Body of pancreas (tissue), 4 donors: Measurements from ENCODE around the gene ZNF672. TPM values are rescaled to one million over a fixed set of nuclear protein-coding genes. Genes with fewer than 3 reads are reported as not detected.

Source experiments
- ATAC-seq: fragments of 150-250 bp; one replicate; pipeline ENCODE4 v1.9.1; 2016
- DNase-seq, 4 donors: peaks; one replicate each; pipeline ENCODE4 v3.0.0-alpha.2; 2019
- H3K27ac ChIP-seq, 4 donors: fragments of 200-600 bp; sonication (generic); 1 replicate in 3 of 4; 2 replicates in 1 of 4; pipeline versions ENCODE4 v1.5.1 to v1.6.1; 2016 to 2019; ENCODE audit warnings: mild to moderate bottlenecking in 1 of 4, mixed read lengths in 1 of 4, moderate library complexity in 1 of 4
- H3K27me3 ChIP-seq, 2 donors: fragments of 200-600 bp; sonication (generic); one replicate each; pipeline ENCODE4 v1.6.0; 2016; ENCODE audit warnings: mild to moderate bottlenecking in 1 of 2
- H3K36me3 ChIP-seq, 2 donors: fragments of 200-600 bp; sonication (generic); replicated peaks in 1 of 2; 2 replicates each; pipeline ENCODE4 v1.5.1; 2016; ENCODE audit warnings: low read depth in 2 of 2; ENCODE audit not compliant: insufficient read depth in 1 of 2
- H3K4me1 ChIP-seq: fragments of 200-600 bp; sonication (generic); one replicate; pipeline ENCODE4 v1.6.0; 2016
- H3K4me3 ChIP-seq, 2 donors: fragments of 200-600 bp; sonication (generic); 1 replicate in 1 of 2; 2 replicates in 1 of 2; pipeline ENCODE4 v1.5.1; 2016 to 2019
- H3K9me3 ChIP-seq, 3 donors: fragments of 200-600 bp; sonication (generic); 1 replicate in 2 of 3; 2 replicates in 1 of 3; pipeline ENCODE4 v1.5.1; 2016
- POLR2A ChIP-seq, 3 donors: fragments of 450-650 bp; IDR thresholded peaks; one replicate each; pipeline ENCODE4 v1.6.1; 2016; ENCODE audit warnings: antibody characterized with exemption in 3 of 3, mild to moderate bottlenecking in 2 of 3
- WGBS, 2 donors: methylation state at CpG; one replicate each; pipeline ENCODE4 v1.1.5; 2017; 5-methylcytosine and 5-hydroxymethylcytosine counted together
- intact Hi-C: fragments of 100-400 bp; cut with DNase I; formaldehyde crosslinking; loops from one replicate; pipeline ENCODE4 v1.15.1; 2023
- total RNA-seq, 2 donors: library from RNA; depleted of rRNA; stranded (reverse); fragments of >200 nt; gene quantifications; one replicate each; pipeline ENCODE4 v1.1.0, GENCODE V29; 2016
- TF ChIP-seq, protein P1 (sequence below), 7 experiments: fragments of 450-650 bp in 4 of 7; fragments of 200-600 bp in 3 of 7; sonication (generic) in 3 of 7; IDR thresholded peaks; one replicate each; pipeline ENCODE4 v1.5.1; 2016 to 2019; ENCODE audit warnings: antibody characterized with exemption in 7 of 7

Gene ZNF672
- total RNA-seq, 2 donors from 2014 or later: 18.8 to 27.2 TPM

DNA sequence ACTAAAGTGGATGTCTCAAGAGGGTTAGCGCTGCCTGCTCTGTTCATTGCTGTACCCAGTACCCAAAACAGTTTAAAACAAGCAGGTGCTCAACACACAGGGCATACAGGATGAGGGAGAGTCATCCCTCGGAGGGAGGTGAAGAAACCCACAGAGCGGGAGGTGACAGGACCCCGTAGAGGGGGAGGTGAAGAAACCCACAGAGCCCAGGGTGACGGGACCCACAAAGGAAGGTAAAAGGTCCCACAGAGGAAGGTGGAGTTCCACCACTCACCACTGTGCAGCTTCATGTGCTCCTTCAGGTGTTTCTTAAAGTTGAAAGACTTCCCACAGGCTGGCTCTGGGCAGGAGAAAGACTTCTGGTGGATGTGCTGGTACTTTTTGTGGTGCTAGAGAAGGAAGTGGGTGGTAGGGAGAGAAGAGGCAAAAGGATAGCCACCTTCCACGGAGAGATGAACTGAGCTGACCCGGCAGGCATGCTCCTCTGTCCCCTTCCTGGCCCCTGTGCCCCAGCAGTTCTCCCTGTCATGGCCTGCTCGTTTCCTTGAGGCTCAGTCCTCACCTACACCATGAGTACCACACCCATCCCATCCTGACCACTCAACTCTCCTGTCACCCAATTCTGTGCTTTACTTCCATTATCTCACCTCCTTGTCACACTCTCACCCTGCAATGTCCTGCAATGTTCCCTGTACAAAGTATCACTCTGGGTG, 15.8 kb downstream of the ZNF672 start:
- no peaks in the 10 kb centered on the region for H3K27me3 ChIP-seq
- peaks cover 0 to 5% of the 10 kb centered on the region in 2 donors for H3K36me3 ChIP-seq
- WGBS, 2 donors: 85 to 93% methylated on average over 8 of the region's 8 CpGs
- no peak overlapping the region for H3K4me3 ChIP-seq
- peaks cover 17% of the 10 kb centered on the region for H3K4me1 ChIP-seq
- DNase-seq: no peak
- TF ChIP-seq, protein P1, sequence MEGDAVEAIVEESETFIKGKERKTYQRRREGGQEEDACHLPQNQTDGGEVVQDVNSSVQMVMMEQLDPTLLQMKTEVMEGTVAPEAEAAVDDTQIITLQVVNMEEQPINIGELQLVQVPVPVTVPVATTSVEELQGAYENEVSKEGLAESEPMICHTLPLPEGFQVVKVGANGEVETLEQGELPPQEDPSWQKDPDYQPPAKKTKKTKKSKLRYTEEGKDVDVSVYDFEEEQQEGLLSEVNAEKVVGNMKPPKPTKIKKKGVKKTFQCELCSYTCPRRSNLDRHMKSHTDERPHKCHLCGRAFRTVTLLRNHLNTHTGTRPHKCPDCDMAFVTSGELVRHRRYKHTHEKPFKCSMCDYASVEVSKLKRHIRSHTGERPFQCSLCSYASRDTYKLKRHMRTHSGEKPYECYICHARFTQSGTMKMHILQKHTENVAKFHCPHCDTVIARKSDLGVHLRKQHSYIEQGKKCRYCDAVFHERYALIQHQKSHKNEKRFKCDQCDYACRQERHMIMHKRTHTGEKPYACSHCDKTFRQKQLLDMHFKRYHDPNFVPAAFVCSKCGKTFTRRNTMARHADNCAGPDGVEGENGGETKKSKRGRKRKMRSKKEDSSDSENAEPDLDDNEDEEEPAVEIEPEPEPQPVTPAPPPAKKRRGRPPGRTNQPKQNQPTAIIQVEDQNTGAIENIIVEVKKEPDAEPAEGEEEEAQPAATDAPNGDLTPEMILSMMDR (IDR thresholded peaks at IDR 0.05): no peak
- TF ChIP-seq POLR2A (IDR thresholded peaks at IDR 0.05): no peak
- intact Hi-C loops: no loop called here
- H3K27ac ChIP-seq: no peak overlapping the region
- no peak for ATAC-seq
- H3K9me3 ChIP-seq: no peaks in the 10 kb centered on the region

DNA sequence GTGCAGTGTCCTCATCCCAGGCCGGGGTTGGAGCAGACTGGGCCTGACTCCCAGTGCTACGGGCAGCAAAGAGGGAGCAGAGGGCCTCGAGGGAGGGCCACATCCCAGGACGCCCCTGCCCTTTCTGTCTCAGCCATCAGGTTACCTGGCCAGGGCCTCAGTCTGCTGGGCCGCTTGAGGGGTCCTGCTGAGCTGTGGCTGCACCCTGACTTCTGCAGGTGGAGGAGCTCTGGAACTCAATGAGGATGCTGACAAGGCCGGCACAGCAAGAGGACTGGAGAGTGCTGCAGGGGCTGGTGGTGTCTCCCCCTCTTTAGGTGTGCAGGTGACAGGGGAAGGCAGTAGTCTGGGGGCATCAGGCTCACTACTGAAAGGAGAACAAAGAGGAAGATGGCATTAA, 17.6 kb downstream of the ZNF672 start:
- H3K4me3 ChIP-seq: no peak overlapping the region
- H3K27me3 ChIP-seq: no peaks in the 10 kb centered on the region
- H3K27ac ChIP-seq: no peak overlapping the region
- H3K36me3 ChIP-seq: peaks cover 0 to 3% of the 10 kb centered on the region in 2 donors
- DNase-seq (no peak), ATAC-seq (no peak)
- 60 to 87% methylated on average over 1 to 6 of the region's 6 CpGs for WGBS, 2 donors
- H3K4me1 ChIP-seq: peaks cover 23% of the 10 kb centered on the region
- no peaks in the 10 kb centered on the region for H3K9me3 ChIP-seq
- intact Hi-C loops: no loop called here
- TF ChIP-seq, protein P1 (IDR thresholded peaks at IDR 0.05): no peak
- TF ChIP-seq POLR2A (IDR thresholded peaks at IDR 0.05): no peak

DNA sequence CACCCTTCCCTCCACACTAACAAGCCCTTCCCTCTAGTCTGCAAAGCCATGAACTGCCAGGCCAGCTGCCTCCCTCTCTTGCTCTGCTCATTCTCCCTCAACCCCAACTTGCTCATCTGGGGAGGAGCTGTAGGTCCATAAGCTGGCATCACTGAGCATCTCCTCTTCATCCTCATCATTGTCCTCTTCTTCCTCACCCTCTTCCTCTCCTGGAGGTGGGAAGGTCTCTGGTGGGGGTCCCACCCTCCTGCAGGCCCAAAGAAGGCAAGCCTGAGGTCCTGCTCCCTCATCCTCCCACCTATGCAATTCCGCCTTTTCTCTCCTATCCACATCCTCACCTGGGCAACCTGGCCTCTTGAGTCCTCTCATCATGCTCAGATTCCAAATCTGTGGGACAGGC, 18.2 kb downstream of the ZNF672 start:
- no peak overlapping the region for H3K4me3 ChIP-seq
- H3K4me1 ChIP-seq: peaks cover 23% of the 10 kb centered on the region
- 100% methylated on average over 1 of the region's 1 CpG for WGBS, 2 donors
- H3K9me3 ChIP-seq: no peaks in the 10 kb centered on the region
- DNase-seq (no peak), ATAC-seq (no peak)
- H3K27me3 ChIP-seq: no peaks in the 10 kb centered on the region
- TF ChIP-seq POLR2A (IDR thresholded peaks at IDR 0.05): no peak
- TF ChIP-seq, protein P1 (IDR thresholded peaks at IDR 0.05): no peak
- intact Hi-C loops: no loop called here
- peaks cover 0 to 3% of the 10 kb centered on the region in 2 donors for H3K36me3 ChIP-seq
- H3K27ac ChIP-seq: no peak overlapping the region

DNA sequence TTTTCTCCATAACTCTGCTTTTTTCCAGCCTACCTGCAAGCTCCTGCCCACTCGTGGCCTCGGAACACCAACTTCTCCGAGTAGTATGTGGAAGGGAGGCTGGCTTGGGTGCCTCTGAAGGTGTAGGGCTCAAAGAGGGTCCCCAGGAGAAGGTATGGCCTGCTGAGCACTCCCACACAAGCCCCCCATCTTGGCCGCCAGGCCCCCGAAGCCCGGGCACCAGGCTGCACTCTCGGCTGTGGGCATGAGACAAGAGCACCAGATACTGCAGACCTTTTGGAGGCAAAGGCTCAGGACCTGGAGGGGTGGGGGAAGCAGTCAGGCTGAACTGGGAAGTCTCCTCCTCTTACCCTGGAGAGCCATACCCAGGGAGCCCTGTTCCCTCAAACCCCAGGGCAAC, 19.2 kb downstream of the ZNF672 start:
- no peaks in the 10 kb centered on the region for H3K9me3 ChIP-seq
- intact Hi-C loops: no loop called here
- TF ChIP-seq POLR2A (IDR thresholded peaks at IDR 0.05): no peak
- TF ChIP-seq, protein P1 (IDR thresholded peaks at IDR 0.05): no peak
- 83 to 98% methylated on average over 3 to 7 of the region's 7 CpGs for WGBS, 2 donors
- H3K27me3 ChIP-seq: no peaks in the 10 kb centered on the region
- H3K4me3 ChIP-seq: no peak overlapping the region
- peaks cover 0 to 3% of the 10 kb centered on the region in 2 donors for H3K36me3 ChIP-seq
- no peak for ATAC-seq
- DNase-seq: no peak
- H3K27ac ChIP-seq: peak overlapping the region in 1 of 4 donors; percentile 87
- H3K4me1 ChIP-seq: peaks cover 23% of the 10 kb centered on the region

DNA sequence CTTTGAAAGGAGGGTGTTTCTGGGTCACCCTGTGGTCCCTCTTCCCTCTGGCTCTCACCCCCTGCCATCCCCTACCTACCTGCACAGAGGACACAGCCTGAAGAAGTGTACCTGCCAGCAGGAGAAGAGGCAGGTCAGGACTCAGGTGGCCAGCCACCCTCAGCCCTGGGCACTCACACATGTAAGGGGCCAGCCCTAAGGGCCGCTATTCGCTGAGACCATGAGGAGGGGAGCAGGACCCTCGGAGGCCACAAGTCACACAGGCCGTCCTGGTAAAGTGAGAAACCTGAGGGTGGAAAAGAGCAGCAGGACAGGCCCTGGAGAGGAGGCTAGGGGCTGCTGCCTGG, 19.7 kb downstream of the ZNF672 start:
- TF ChIP-seq POLR2A (IDR thresholded peaks at IDR 0.05): no peak
- TF ChIP-seq, protein P1 (IDR thresholded peaks at IDR 0.05): no peak
- H3K9me3 ChIP-seq: no peaks in the 10 kb centered on the region
- peaks cover 0 to 3% of the 10 kb centered on the region in 2 donors for H3K36me3 ChIP-seq
- no peak for DNase-seq
- whole genome bisulfite sequencing, 2 donors: 8 to 9% methylated on average over 4 of the region's 4 CpGs
- ATAC-seq: peak; percentile 0
- intact Hi-C loops: no loop called here
- H3K27ac ChIP-seq: peak overlapping the region in 3 of 4 donors; percentile 81 to 87 (median 87)
- H3K4me1 ChIP-seq: peaks cover 26% of the 10 kb centered on the region
- H3K4me3 ChIP-seq: peak overlapping the region in 1 of 2 donors; percentile 10
- H3K27me3 ChIP-seq: no peaks in the 10 kb centered on the region
